GM19351 (cell line): Measurements from ENCODE around the gene CMTM8.
A peak's percentile ranks its signal among the peaks of the same experiment; 100 is the strongest.

Experiments used
- ATAC-seq: cut with Tn5 transposase; IDR thresholded peaks from one replicate; pipeline ENCODE4 v1.9.1; 2021; ENCODE audit warnings: mild to moderate bottlenecking, moderate library complexity; ENCODE audit not compliant: unreplicated experiment

Gene CMTM8

DNA sequence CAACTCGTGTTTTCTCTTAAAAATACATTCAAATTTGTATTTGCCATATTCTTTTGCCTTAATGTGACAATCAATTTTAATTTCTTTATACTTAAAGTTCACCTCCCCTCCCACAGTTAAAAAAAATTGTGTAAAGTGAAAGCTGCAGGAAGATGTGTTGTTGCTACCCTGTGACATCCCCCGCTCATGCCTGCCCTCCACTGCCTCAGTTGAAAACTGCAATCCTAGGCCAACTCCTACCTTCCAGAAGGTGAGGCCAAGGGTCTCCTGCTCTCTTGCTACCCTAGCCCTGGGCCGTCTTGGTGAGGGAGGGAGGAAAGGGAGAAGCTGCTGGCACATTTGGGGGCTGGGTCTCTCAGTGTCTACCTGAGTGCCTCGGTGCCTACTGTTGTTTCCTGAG is 96.2 kb downstream of the CMTM8 start:
- no peak for ATAC-seq

DNA sequence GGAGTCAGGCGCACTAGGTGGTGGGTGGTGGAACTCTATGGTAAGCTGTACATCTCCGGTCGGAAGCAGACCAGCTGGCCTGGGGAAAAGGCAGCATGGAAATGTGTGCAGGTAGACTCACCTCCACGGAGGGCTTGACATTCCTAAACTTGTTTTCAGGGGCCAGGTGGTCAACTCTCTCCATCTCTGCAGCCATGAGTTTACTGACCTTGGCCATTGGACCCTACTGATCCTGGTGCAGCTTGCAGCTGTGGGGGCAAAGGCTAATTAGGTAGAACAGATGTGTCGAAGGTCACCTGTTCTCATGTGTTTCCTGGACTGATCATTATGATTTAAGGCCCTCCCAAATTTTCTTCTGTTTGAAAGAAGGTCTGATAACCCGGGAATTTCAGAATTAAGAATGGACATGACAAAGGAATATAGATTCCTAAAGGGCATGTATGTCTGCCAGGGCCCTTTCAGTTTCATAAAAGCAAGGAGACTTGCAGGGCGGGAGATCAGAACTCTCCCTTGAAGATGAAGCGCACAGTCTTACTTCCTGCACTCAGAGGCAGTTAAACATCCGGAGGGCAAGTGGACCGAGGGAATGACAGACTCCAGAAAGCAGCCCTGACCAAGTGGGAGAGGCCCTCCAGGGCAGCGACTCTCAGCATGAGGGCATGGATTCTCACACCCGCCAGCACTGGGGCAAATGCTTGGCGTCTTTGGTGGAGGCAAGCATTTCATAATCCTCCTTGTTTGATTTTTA is 97.1 kb downstream of the CMTM8 start:
- no peak for ATAC-seq

GRCh38 chr3:32336113-32336498 is 97.6 kb downstream of the CMTM8 start:
- no peak for ATAC-seq

- ATAC-seq, result no peak
Measured at GRCh38 chr3:32337505-32337904, 99.0 kb downstream of the CMTM8 start.

DNA sequence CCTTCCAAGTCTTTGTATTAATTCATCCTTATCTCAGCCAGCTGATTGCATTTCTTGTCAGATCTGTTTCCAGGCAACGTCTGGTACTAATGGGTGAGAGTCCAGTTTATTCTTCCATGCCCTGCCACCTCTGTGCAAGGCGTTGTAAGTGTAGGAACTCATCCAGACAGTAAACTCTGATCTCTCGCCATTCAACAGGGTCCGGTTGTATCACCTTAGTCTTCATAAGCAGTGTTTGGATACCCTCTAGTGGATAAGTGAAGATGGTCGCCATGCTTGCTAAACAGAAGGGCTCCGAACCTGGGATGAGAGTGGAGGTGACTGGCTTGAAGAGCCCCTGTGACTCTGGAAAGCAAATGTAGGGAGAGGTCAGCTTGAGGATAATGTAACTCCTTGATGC is 101.6 kb downstream of the CMTM8 start:
- no peak for ATAC-seq

- ATAC-seq, result no peak
Measured at GRCh38 chr3:32340611-32341365, 102.3 kb downstream of the CMTM8 start.

DNA sequence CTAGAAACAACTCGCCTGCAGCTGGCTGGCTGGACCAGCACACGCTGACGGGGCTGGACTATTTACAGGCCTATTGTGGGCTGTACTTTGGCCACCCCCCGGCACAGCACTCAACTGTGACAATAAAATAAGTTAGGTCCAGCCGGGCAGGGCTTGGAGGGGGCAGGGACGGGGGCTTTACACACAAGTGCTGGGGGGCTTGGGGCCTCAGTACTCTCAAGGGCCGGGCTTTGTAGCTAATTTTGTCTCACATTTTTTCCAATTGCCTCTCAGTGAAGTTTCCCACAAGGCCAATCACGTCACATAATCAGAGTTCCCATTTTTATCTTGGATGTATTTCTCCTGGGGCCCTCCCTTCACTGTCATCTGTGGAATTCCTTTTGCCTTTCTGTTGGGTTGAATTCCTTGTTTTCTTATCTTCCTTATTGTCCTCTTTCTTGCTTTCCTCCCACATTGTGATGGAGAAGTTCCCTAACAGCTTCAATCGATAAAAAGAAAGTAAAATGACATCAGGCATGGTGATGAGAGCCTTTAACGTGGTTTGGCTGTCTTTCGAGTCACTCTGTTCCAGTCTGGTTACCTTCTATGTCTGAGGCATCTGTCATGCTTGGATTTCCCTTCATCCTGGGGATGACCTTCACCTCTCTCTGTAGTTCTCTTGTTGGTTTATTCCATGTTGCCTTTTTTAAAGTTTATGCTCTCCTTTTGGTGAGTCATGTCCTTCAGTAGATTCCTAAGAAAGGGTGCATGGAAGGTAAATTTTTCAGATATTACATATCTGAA is 109.1 kb downstream of the CMTM8 start:
- ATAC-seq, result no peak

GRCh38 chr3:32349184-32349583 is 110.7 kb downstream of the CMTM8 start:
- no peak for ATAC-seq

GRCh38 chr3:32352563-32352962 is 114.1 kb downstream of the CMTM8 start:
- ATAC-seq, result no peak

DNA sequence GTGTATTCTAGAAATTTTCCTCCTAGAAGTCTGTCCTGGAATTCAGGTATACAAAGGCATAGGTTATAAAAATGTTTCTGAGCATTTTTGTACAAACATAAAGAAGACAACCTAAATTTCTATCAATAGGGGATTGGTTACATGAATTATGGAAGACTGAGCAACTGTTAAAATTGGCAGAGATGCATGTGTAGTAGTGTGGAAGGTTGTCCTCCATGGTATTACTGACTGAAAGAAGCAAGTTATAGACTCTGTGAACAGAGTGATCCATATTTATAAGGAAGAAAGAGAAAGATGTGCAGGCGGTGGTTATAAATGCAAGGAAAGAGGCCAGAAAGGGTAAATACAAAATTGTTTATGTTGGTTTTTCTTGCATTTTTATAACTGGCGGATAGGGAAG is 114.9 kb downstream of the CMTM8 start:
- ATAC-seq, result no peak

- ATAC-seq, result no peak
Measured at GRCh38 chr3:32354362-32354778, 115.9 kb downstream of the CMTM8 start.

DNA sequence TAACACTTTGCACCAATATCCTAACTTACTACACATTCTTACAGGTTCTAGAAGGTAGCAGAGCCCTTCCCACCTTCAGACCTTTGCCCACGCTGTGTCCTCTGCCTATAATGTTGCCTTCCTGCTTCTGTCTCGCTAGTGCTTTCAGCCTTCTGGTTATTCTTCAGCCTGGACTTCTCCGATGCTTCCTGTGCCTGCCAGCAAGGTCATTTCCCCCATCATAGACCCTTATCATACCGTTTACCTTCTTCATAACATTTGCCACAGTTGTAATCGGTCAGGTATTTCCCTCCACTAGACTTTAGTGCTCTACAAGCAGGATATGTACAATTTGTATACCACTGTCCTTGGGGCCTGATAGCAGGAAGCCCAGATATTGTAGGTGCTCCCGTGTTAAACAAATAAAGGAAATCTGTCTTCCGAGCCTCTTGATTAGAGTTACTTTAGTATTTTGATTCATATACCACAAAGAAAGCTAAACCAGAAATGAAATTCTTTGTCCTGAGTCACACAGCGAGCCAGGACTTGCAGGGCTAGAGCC is 117.3 kb downstream of the CMTM8 start:
- ATAC-seq, result no peak

DNA sequence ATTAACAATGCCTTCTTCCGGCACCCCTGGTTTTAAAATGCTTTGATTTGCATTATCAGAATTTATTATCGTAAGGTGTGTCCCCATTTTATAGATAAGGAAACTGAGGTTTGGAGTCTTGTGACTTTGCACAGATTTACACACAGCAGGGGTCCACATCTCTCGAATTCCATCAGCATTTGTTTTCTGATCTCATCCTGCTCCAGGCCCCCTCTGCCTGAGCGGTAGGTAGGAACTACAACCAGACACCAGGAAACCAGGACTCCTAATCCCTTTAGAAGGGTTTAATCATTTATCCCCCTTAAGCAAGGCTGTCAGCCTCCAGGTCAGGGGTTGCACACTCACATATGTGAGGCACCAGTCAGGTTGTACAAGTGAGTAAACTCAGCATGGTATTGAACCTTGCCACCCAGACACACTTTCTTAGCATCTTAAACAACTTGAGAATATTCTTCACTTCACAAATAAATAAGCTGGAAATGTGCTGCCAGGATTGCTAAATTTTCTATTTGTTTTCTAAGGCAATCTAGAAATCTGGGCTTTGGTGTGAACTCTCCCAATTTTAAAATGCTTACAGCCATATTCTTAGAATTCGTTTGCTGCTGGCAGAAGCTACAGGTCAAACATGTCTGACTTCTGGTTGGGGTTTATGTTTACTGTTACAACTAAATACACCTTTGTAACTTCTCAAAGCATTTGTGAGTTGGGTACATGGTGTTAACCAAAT is 121.4 kb downstream of the CMTM8 start:
- no peak for ATAC-seq

DNA sequence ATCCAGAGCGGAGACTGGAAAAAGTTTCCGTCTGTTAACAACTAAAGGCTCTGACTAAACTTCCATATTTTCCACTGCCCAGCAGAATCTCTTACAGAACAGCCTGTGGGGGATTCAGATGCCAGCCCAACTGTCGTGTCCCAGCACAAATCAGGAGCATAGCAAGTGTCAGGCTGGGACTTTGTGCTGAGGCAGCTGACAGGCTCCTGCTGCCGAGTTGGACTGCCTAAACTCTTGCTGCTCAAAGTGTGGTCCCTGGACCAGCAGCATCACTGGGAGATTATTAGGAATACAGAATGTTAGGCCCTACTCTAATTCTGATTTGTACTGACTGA is 122.0 kb downstream of the CMTM8 start:
- no peak for ATAC-seq

DNA sequence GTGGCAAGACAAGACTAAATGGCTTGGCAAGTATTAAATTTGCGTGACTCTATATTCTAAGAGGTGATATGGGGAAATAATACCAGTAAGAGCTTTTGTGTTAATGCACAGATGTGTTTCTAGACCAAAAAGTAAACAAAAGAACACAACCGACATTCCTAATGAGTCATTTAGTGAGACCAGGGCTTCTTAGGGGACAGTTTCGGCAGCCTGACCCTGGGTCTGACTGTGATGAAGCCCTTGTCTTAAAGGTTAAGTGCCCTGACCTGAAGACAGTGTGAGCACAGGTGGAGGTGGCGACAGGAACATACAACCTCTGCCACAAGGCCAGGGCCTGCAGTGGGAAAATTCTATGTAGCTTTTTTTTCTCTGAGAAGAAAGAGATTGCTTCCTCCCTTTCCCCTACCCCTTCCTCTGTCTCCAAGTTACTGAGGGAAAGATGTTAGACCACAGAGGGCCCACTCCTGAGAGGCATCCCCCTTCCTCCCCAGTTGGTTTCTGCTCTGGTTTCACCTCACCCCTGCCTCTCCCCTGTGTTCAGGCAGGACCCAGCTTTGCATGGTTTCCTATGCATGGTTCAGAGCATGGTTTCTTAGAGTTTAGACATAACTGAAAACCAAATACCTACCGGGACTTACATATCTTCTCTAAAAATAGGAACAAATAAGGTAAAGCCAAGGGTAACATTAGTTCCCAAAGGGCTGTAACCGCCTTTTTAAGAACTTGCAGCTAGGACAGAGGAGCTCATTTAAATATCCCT is 128.3 kb downstream of the CMTM8 start:
- ATAC-seq, result peak; percentile 76

- no peak for ATAC-seq
Measured at GRCh38 chr3:32367442-32367841, 129.0 kb downstream of the CMTM8 start.

DNA sequence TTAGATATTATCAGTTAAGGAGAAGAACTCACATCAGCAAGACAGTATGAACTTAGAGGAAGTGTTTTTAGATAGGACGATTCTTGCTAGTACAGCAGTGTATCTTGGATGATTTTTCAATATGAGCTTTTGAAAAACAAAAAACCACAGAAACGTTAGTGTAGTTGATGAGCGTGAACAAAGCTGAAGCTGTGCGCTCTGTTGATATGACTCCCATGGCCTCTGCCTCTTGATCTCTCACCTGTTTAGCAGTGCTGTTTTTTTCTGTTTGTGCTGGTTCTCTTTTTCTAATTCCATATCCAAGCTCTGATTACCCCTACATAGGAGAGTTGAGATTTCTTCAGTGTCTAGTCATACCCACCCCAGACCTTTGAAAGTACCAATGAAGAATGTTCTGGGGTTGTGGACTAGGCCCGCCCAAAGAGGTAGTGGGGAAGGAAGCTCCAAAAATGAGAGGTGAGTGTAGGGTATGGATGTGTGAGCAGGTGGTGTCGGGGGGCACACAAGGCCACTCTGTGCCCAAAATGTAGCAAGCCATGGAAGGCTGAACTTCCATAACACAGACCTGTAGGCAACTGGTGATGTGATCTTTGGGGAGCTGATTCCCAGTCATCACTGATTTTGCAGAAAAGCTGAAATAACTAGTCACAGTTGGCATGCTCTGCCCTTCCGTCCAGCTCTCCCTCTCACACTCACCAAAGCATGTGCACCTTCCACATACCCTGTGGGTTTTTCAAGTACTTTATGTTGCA is 133.2 kb downstream of the CMTM8 start:
- ATAC-seq, result no peak

GRCh38 chr3:32372213-32372490 is 133.7 kb downstream of the CMTM8 start:
- ATAC-seq, result no peak

GRCh38 chr3:32373276-32373675 is 134.8 kb downstream of the CMTM8 start:
- no peak for ATAC-seq

DNA sequence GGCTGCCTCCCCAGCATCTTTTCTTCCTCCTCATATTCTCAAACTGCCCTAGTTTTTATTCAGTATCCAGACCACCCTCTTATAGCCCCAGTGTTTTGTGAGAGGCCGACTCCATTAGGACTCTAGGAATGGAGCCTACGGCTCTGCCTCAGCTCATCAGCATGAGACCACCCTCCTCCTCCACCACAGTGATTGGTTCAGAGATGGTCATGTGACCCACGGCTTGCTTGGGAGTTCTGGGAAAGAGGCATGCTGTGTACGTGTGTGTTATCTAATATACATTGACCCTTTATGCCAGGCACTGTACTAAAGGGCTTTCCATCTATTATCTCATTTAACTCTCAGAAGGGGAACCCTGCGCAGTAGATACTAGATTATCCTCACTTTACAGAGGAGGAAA is 135.4 kb downstream of the CMTM8 start:
- ATAC-seq, result no peak
